GM12864 (cell line): Measurements from ENCODE around the gene PIGT.
A peak's percentile ranks its signal among the peaks of the same experiment; 100 is the strongest.
"Not testable (repeated sequence)": the region's sequence is repeated elsewhere in the genome, so short reads cannot be mapped to it uniquely, and the experiment has no call there.

Experiments
- DNase-seq: peaks from one replicate; pipeline ENCODE4 v3.0.0-alpha.2; 2011; ENCODE audit warnings: low read depth
- H3K4me3 ChIP-seq: 2 replicates; pipeline ENCODE4 v1.5.1; 2011; ENCODE audit warnings: mild to moderate bottlenecking, low read depth, low read length, control low read depth
- TF ChIP-seq, protein P1 (sequence below): IDR thresholded peaks from 2 replicates; pipeline ENCODE4 v1.5.1; 2011; ENCODE audit warnings: low read depth, mild to moderate bottlenecking, moderate library complexity, low read length, control low read depth, inconsistent platforms; ENCODE audit errors: missing control alignments

Gene PIGT

GRCh38 chr20:45470262-45470931 is 54.5 kb downstream of the PIGT start:
- H3K4me3 ChIP-seq = no peak overlapping the region
- TF ChIP-seq, protein P1, sequence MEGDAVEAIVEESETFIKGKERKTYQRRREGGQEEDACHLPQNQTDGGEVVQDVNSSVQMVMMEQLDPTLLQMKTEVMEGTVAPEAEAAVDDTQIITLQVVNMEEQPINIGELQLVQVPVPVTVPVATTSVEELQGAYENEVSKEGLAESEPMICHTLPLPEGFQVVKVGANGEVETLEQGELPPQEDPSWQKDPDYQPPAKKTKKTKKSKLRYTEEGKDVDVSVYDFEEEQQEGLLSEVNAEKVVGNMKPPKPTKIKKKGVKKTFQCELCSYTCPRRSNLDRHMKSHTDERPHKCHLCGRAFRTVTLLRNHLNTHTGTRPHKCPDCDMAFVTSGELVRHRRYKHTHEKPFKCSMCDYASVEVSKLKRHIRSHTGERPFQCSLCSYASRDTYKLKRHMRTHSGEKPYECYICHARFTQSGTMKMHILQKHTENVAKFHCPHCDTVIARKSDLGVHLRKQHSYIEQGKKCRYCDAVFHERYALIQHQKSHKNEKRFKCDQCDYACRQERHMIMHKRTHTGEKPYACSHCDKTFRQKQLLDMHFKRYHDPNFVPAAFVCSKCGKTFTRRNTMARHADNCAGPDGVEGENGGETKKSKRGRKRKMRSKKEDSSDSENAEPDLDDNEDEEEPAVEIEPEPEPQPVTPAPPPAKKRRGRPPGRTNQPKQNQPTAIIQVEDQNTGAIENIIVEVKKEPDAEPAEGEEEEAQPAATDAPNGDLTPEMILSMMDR = no peak
- DNase-seq = no peak

DNA sequence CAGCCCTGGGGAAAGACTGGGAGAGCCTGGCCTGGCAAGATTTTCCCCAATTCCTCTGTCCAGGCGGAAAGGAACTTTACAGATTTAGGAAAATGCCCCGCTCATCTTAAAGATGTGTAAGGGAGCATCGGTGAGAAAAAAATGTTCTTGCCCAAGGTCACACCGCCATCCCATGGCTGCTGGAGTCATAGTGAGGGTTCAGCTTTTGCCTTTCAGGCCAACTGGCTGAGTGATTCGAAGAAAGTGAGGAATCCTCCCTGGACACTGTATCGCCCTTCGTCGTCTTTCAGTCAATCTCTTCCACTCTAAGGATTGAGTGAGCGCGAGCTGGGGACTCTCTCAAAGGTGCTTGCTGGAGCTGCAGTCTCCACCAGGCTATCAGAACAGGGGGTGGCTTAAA is 55.0 kb downstream of the PIGT start:
- no peak for DNase-seq
- no peak overlapping the region for H3K4me3 ChIP-seq
- TF ChIP-seq, protein P1 = peak; percentile 24

- DNase-seq, H3K4me3 ChIP-seq: not testable (repeated sequence)
These were observed 56.3 kb downstream of the PIGT start for GRCh38 chr20:45472286-45472685.
